Measurements from ENCODE around the gene UCK1.

UCK1 gene

DNA sequence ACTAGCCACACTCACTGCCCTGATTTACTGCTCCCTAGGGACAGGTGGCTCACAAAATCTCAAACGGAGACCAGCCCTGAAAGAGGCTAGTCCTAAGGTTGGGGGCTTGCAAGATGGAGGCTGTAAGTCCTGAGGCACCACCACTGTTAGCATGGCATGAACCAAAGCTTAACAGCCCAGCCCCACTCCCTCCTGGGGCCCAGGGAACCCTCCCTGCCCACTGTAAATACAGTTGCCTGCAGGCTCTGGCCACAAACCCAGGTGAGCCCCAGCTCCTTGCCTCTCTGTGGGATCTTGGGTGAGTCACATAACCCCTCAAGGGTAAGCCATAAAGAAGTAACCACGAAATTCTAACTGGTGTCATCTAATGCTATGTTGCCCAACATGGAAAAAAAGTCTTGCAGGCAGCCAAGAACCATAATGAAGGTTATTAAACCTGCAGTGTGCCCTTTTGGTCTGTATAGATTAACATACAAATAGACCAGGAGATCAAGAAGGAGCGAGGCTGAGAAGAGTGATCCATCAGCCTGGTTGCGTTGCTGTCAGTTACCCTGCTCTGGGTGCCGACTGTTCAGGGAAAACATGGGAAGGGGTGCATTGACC lies 30.0 kb downstream of the UCK1 start:
- peak; percentile 36 for DNase-seq (ENCODE audit: low read depth)
- Histone ChIP-seq H3K27me3 (replicated peaks; ENCODE audit: control insufficient read depth, insufficient read depth, low read length) (no peaks in the 10 kb centered on the region), H3K36me3 (ENCODE audit: control insufficient read depth, insufficient read depth, low read length, severe bottlenecking) (peaks cover 46% of the 10 kb centered on the region), H3K9ac (ENCODE audit: low read length) (no peak overlapping the region), H3K9me3 (ENCODE audit: control insufficient read depth, low read length) (no peaks in the 10 kb centered on the region), H3K4me1 (ENCODE audit: control insufficient read depth, insufficient read depth, low read length) (peaks cover 18% of the 10 kb centered on the region), H3K4me3 (ENCODE audit: low read length) (no peak overlapping the region)

DNA sequence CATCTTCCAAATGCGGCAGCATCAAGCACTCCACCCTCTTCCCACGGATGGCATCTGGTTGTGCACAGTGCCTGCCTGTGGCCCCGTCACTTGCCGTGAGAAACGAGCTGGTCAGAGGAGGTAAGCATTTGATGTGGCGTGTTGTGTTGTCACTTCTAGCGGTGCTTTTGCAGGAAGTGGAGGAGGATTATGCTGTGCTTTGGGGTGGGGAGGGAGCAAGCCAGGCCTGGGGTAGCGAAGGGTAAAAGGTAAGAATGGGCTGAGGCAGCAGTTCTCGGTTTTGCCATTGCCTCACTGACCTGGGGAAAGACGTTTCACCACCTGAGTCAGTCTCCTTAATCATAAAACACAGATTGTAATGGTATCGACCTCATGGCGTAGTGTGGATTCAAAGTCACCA lies 30.7 kb downstream of the UCK1 start:
- Histone ChIP-seq H3K9me3 (ENCODE audit: control insufficient read depth, low read length) (no peaks in the 10 kb centered on the region), H3K4me1 (ENCODE audit: control insufficient read depth, insufficient read depth, low read length) (peaks cover 18% of the 10 kb centered on the region), H3K4me3 (ENCODE audit: low read length) (no peak overlapping the region), H3K9ac (ENCODE audit: low read length) (no peak overlapping the region), H3K36me3 (ENCODE audit: control insufficient read depth, insufficient read depth, low read length, severe bottlenecking) (peaks cover 53% of the 10 kb centered on the region), H3K27me3 (replicated peaks; ENCODE audit: control insufficient read depth, insufficient read depth, low read length) (no peaks in the 10 kb centered on the region)
- DNase-seq (ENCODE audit: low read depth): no peak

DNA sequence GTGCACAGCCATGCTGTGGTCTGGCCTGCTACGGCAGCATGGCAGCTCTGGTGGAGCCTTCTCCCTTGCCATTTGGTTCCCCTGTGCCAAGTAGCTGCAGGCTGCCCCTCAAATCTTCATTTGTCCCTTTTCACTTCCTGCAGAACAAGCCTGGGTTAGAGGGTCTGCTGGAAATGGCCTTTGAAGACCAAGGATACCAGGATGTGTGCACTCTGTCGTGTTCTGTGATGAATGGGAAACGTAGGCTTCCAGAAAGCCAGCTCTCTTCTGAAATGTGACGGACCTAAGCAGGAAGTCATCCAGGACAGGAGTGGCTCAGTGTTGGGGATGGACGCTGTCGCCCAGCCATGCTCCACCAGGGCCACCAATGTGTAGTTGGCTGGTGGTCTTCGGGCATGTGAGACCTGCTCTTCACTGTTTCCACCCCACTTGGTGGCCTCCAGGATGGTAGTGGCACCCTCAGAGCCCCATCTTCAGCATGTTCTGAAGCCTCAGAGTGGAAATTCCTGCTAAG lies 31.8 kb downstream of the UCK1 start:
- Histone ChIP-seq H3K36me3 (ENCODE audit: control insufficient read depth, insufficient read depth, low read length, severe bottlenecking) (peaks cover 62% of the 10 kb centered on the region), H3K4me1 (ENCODE audit: control insufficient read depth, insufficient read depth, low read length) (peaks cover 16% of the 10 kb centered on the region), H3K9ac (ENCODE audit: low read length) (no peak overlapping the region), H3K9me3 (ENCODE audit: control insufficient read depth, low read length) (no peaks in the 10 kb centered on the region), H3K27me3 (replicated peaks; ENCODE audit: control insufficient read depth, insufficient read depth, low read length) (no peaks in the 10 kb centered on the region), H3K4me3 (ENCODE audit: low read length) (no peak overlapping the region)
- DNase-seq (ENCODE audit: low read depth): no peak

DNA sequence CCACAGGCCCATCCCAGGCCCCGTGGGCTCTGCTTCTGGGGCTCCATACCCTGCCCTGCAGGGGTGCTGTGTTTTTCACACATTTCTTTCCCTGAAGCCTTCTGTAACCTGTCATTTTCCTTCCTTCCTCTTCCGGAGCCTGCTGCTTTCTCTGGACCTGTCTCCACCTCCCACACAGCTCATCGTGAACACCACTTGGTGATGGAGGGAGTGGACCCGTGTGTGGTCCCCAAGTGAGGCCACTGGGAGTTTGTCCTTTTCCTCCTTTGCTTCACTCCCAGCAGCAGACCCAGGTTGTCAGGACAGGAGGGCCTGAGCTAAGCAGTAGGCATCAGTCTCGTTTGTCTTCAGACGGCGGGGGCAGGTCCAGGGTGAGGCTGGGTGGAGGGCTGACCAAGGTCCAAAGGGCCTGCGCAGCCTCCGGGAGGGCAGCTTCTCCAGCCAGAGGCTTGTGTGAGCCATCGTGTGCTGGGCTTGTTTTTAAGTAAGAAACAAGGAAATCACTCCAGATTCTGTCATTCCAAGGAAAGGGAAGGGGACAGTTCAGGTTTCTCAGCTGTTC lies 34.1 kb downstream of the UCK1 start:
- no peaks in the 10 kb centered on the region for H3K9me3 ChIP-seq (ENCODE audit: control insufficient read depth, low read length)
- H3K36me3 ChIP-seq (ENCODE audit: control insufficient read depth, insufficient read depth, low read length, severe bottlenecking): peaks cover 86% of the 10 kb centered on the region
- peaks cover 3% of the 10 kb centered on the region for H3K4me1 ChIP-seq (ENCODE audit: control insufficient read depth, insufficient read depth, low read length)
- no peaks in the 10 kb centered on the region for H3K27me3 ChIP-seq (replicated peaks; ENCODE audit: control insufficient read depth, insufficient read depth, low read length)
- DNase-seq (ENCODE audit: low read depth): no peak
- H3K4me3 ChIP-seq (ENCODE audit: low read length): no peak overlapping the region
- no peak overlapping the region for H3K9ac ChIP-seq (ENCODE audit: low read length)

DNA sequence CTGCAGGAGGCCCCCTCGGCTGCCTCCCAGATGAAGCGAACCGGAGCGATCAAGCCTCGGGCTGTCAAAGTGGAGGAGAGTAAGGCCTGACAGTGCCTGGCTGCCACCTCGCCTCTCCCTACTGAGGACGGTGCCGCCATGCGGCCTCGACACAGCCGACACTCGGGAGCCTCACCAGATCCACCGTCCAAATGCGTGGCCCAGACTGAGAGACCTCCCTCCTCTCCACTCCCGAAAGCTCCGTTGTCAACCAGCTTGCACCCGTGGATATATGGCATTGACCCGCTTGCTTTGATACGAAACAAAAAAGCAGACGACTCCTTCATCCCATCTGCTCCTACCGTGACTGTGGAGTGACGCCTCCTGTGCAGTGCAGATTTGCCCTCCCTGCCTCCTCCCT lies 35.3 kb downstream of the UCK1 start:
- H3K27me3 ChIP-seq (replicated peaks; ENCODE audit: control insufficient read depth, insufficient read depth, low read length): no peaks in the 10 kb centered on the region
- H3K9ac ChIP-seq (ENCODE audit: low read length): no peak overlapping the region
- DNase-seq (ENCODE audit: low read depth): no peak
- H3K9me3 ChIP-seq (ENCODE audit: control insufficient read depth, low read length): no peaks in the 10 kb centered on the region
- H3K4me3 ChIP-seq (ENCODE audit: low read length): no peak overlapping the region
- no peaks in the 10 kb centered on the region for H3K4me1 ChIP-seq (ENCODE audit: control insufficient read depth, insufficient read depth, low read length)
- peaks cover 97% of the 10 kb centered on the region for H3K36me3 ChIP-seq (ENCODE audit: control insufficient read depth, insufficient read depth, low read length, severe bottlenecking)

DNA sequence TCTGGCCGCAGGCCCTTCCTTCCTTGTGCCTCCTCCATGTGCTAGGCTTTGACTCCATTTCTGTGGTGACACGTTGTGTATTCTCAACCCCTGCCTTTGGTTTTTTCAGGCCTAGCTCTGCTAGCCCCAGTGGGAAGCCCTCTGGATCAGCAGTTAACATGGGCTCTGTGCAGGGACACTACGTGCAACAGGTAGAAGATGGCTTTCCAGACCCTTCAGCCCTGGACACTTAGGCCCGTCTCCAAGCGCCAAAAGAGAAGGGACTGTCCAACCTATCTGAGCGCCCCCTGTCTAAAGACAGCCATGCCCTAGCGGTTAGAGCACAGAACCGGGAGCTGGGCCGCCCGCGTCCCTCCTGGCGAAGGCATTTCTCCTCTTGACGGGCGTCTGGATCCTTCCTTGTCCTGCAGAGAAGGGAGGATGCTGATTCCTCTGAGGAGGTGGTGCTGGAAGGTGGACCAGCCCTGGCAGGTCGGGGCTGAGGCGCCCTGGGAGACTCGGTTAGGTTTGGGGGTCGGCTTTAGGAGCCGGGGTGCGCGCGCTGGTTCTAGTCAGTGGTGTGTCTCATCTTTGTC lies 36.7 kb downstream of the UCK1 start:
- Histone ChIP-seq H3K9me3 (ENCODE audit: control insufficient read depth, low read length) (no peaks in the 10 kb centered on the region), H3K9ac (ENCODE audit: low read length) (no peak overlapping the region), H3K4me1 (ENCODE audit: control insufficient read depth, insufficient read depth, low read length) (no peaks in the 10 kb centered on the region), H3K27me3 (replicated peaks; ENCODE audit: control insufficient read depth, insufficient read depth, low read length) (no peaks in the 10 kb centered on the region), H3K36me3 (ENCODE audit: control insufficient read depth, insufficient read depth, low read length, severe bottlenecking) (peaks cover 99% of the 10 kb centered on the region), H3K4me3 (ENCODE audit: low read length) (no peak overlapping the region)
- DNase-seq (ENCODE audit: low read depth): no peak

DNA sequence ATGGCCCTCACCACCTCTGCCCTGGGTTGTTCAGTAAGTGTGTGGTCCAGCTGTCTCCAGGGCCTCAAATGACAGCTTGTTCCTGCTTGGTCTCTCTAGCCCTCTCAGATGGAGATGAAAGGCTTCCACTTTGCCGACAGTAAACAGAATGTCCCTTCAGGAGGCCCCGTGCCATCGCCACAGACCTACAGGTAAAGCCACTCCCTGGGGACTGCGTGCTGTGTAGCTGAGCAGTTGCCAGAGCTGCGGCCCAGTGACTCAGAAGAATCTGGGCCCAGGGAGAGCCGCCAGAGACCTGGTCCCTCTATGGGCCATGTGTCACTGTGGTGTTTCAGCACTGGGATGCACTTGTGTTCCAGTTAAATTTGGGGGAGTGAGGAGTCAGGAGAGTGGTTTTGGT lies 39.0 kb downstream of the UCK1 start:
- Histone ChIP-seq H3K36me3 (ENCODE audit: control insufficient read depth, insufficient read depth, low read length, severe bottlenecking) (peaks cover 98% of the 10 kb centered on the region), H3K4me3 (ENCODE audit: low read length) (no peak overlapping the region), H3K4me1 (ENCODE audit: control insufficient read depth, insufficient read depth, low read length) (no peaks in the 10 kb centered on the region), H3K9ac (ENCODE audit: low read length) (no peak overlapping the region), H3K27me3 (replicated peaks; ENCODE audit: control insufficient read depth, insufficient read depth, low read length) (no peaks in the 10 kb centered on the region), H3K9me3 (ENCODE audit: control insufficient read depth, low read length) (no peaks in the 10 kb centered on the region)
- DNase-seq (ENCODE audit: low read depth): no peak

DNA sequence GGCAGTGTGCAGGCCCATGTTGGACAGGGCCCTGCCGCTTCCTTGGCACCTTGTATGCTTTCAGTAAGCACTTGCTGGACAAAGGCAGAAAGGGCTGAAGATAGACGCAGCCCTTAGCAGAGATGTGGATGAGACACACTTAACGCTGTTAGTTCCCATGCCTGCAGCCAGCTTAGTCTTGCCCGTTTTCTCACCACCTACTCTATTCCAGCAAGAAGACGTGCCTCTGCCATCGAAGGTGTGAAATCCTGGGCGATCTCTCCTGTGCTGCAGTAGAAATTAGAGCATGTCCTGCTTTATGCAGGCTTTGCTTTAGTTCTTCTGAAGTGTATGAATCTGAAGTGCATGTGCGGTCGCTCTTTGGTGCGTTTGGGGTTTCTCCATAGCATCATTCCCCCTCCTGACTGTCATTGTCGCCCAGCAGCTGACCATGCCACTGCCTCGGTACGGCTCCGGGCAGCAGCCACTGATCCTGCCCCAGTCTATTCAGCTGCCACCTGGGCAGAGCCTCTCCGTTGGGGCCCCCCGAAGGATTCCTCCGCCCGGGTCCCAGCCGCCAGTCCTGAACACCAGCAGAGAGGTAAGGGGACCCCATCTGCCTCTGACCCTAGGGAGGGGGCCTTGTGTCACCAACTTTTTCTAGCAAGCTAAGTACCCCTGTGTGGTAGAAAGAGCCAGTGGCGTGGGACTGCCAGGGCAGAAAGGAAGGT lies 39.9 kb downstream of the UCK1 start:
- no peaks in the 10 kb centered on the region for H3K27me3 ChIP-seq (replicated peaks; ENCODE audit: control insufficient read depth, insufficient read depth, low read length)

DNA sequence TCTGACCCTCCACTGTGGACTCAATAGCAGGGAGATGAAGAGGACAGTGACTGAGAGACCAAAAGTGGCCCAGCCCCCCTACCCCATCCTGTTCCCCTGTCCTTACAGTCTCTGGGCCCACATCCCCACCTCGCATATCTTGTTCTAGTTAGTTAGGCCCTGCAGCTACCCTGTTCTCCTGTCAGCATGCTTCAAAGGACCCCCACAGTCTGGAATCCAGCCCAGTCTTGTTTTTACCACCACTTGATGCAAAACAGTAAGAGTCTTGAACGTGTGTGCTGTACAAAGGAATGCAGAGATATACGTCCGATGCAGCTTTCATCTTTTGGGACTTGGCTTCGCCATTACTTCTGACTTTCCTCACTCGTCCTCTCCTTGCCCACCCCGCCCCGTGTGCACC lies 40.5 kb downstream of the UCK1 start:
- H3K4me3 ChIP-seq (ENCODE audit: low read length): no peak overlapping the region
- no peaks in the 10 kb centered on the region for H3K4me1 ChIP-seq (ENCODE audit: control insufficient read depth, insufficient read depth, low read length)
- H3K27me3 ChIP-seq (replicated peaks; ENCODE audit: control insufficient read depth, insufficient read depth, low read length): no peaks in the 10 kb centered on the region
- H3K9me3 ChIP-seq (ENCODE audit: control insufficient read depth, low read length): no peaks in the 10 kb centered on the region
- no peak for DNase-seq (ENCODE audit: low read depth)
- peaks cover 98% of the 10 kb centered on the region for H3K36me3 ChIP-seq (ENCODE audit: control insufficient read depth, insufficient read depth, low read length, severe bottlenecking)
- no peak overlapping the region for H3K9ac ChIP-seq (ENCODE audit: low read length)

More for the DNA sequence above, 39.9 kb downstream of the UCK1 start:
- H3K9ac ChIP-seq (ENCODE audit: low read length): no peak overlapping the region
- H3K4me3 ChIP-seq (ENCODE audit: low read length): no peak overlapping the region
- DNase-seq (ENCODE audit: low read depth): no peak
- no peaks in the 10 kb centered on the region for H3K4me1 ChIP-seq (ENCODE audit: control insufficient read depth, insufficient read depth, low read length)
- H3K36me3 ChIP-seq (ENCODE audit: control insufficient read depth, insufficient read depth, low read length, severe bottlenecking): peaks cover 98% of the 10 kb centered on the region
- H3K9me3 ChIP-seq (ENCODE audit: control insufficient read depth, low read length): no peaks in the 10 kb centered on the region

DNA sequence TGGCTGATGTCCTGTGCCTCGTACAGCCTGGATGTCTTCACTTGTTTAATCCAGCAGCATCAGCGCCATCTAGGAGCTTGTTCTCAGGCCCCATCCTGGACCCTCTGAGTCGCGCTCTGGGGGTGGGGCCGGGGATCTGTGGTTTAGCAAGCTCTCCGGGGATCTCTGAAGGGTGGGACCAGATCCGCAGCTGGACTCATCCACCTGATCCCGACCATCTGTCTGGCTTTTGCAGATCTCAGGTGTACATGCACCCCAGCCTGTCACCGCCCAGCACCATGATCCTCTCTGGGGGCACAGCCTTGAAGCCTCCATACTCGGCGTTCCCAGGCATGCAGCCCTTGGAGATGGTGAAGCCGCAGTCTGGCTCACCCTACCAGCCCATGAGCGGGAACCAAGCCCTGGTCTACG lies 43.4 kb downstream of the UCK1 start:
- no peak overlapping the region for H3K4me3 ChIP-seq (ENCODE audit: low read length)
- H3K36me3 ChIP-seq (ENCODE audit: control insufficient read depth, insufficient read depth, low read length, severe bottlenecking): peaks cover 99% of the 10 kb centered on the region
- no peaks in the 10 kb centered on the region for H3K9me3 ChIP-seq (ENCODE audit: control insufficient read depth, low read length)
- no peaks in the 10 kb centered on the region for H3K27me3 ChIP-seq (replicated peaks; ENCODE audit: control insufficient read depth, insufficient read depth, low read length)
- DNase-seq (ENCODE audit: low read depth): no peak
- H3K9ac ChIP-seq (ENCODE audit: low read length): no peak overlapping the region
- H3K4me1 ChIP-seq (ENCODE audit: control insufficient read depth, insufficient read depth, low read length): no peaks in the 10 kb centered on the region

DNA sequence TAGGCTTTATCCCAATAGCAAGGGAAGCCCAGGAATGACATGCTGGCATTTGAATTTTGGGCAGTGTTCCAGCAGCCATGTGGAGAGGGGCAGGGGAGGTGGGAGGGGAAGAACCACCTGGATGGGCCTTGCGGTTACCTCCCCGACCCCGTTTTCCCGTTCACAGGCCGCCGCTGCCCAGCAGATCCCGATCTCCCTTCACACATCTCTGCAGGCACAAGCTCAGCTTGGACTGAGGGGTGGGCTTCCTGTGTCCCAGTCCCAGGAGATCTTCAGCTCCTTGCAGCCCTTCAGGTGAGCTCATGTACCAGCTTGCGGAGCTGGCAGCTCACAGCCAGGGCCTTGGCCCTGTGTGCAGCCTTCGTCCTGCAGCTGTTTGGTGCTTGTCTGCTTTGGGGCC lies 44.1 kb downstream of the UCK1 start:
- H3K9me3 ChIP-seq (ENCODE audit: control insufficient read depth, low read length): no peaks in the 10 kb centered on the region
- no peak for DNase-seq (ENCODE audit: low read depth)
- peaks cover 99% of the 10 kb centered on the region for H3K36me3 ChIP-seq (ENCODE audit: control insufficient read depth, insufficient read depth, low read length, severe bottlenecking)

More for the DNA sequence above, 44.1 kb downstream of the UCK1 start:
- no peak overlapping the region for H3K9ac ChIP-seq (ENCODE audit: low read length)
- H3K4me3 ChIP-seq (ENCODE audit: low read length): no peak overlapping the region
- H3K27me3 ChIP-seq (replicated peaks; ENCODE audit: control insufficient read depth, insufficient read depth, low read length): no peaks in the 10 kb centered on the region
- H3K4me1 ChIP-seq (ENCODE audit: control insufficient read depth, insufficient read depth, low read length): no peaks in the 10 kb centered on the region

Measured in adipocyte (in vitro differentiated cells).